Cardiac muscle cell (in vitro differentiated cells and primary cell): ENCODE results near the gene USP32. TPM values are rescaled to one million over a fixed set of nuclear protein-coding genes. Genes with fewer than 3 reads are reported as not detected.

ENCODE experiments used
- DNase-seq, 2 donors: peaks; one replicate each; pipeline versions ENCODE4 v3.0.0 to v3.0.0-alpha.2; 2010 to 2017; ENCODE audit warnings: low read depth in 1 of 2, low spot score in 1 of 2
- H3K27ac ChIP-seq: fragments of 200-600 bp; sonication (generic); 2 replicates; pipeline ENCODE4 v1.5.1; 2016
- H3K27me3 ChIP-seq: fragments of 200-600 bp; sonication (generic); 2 replicates; pipeline ENCODE4 v1.6.0; 2016; ENCODE audit warnings: control low read depth
- H3K36me3 ChIP-seq: fragments of 200-600 bp; sonication (generic); 2 replicates; pipeline ENCODE4 v1.5.1; 2016; ENCODE audit warnings: control low read depth
- H3K4me1 ChIP-seq: fragments of 200-600 bp; sonication (generic); 2 replicates; pipeline ENCODE4 v1.8.1; 2017; ENCODE audit warnings: low read depth, mild to moderate bottlenecking, mixed run types
- H3K4me3 ChIP-seq: fragments of 200-600 bp; sonication (generic); 2 replicates; pipeline ENCODE4 v1.5.1; 2016; ENCODE audit warnings: mild to moderate bottlenecking
- H3K9me3 ChIP-seq: fragments of 200-600 bp; sonication (generic); 2 replicates; pipeline ENCODE4 v1.5.1; 2017; ENCODE audit warnings: low read depth, mild to moderate bottlenecking, control low read depth
- CTCF ChIP-seq: IDR thresholded peaks from 2 replicates; pipeline ENCODE4 v1.5.1; 2012; ENCODE audit warnings: low read depth, mild to moderate bottlenecking, low read length
- polyA plus RNA-seq: library from polyadenylated mRNA; unstranded; fragments of >200 nt; fragmentation: Nextera tagmentation; extraction: Ambion mirVana; gene quantifications from 2 replicates; pipeline ENCODE4 v1.2.1, GENCODE V29; 2016
- total RNA-seq: library from RNA; depleted of rRNA; stranded (reverse); fragments of >200 nt; gene quantifications from 2 replicates; pipeline ENCODE4 v1.2.3, GENCODE V29; 2016

The USP32 gene
- total and polyA plus RNA-seq, 2 experiments from 2014 or later = 19.7 to 32.2 TPM

GRCh38 chr17:60253048-60253447 lies 138.9 kb downstream of the USP32 start:
- no peak for TF ChIP-seq CTCF
- no peaks in the 10 kb centered on the region for H3K9me3 ChIP-seq
- H3K4me3 ChIP-seq = no peak overlapping the region
- no peak overlapping the region for H3K27ac ChIP-seq
- DNase-seq = no peak
- H3K36me3 ChIP-seq = peaks cover 22% of the 10 kb centered on the region
- H3K4me1 ChIP-seq = no peaks in the 10 kb centered on the region
- H3K27me3 ChIP-seq = no peaks in the 10 kb centered on the region

GRCh38 chr17:60252459-60252858 lies 139.5 kb downstream of the USP32 start:
- Histone ChIP-seq H3K4me1 (no peaks in the 10 kb centered on the region), H3K27me3 (no peaks in the 10 kb centered on the region), H3K27ac (no peak overlapping the region), H3K4me3 (no peak overlapping the region), H3K36me3 (peaks cover 22% of the 10 kb centered on the region), H3K9me3 (no peaks in the 10 kb centered on the region)
- no peak for DNase-seq
- no peak for TF ChIP-seq CTCF

GRCh38 chr17:60249290-60249826 lies 142.6 kb downstream of the USP32 start:
- H3K4me3 ChIP-seq = no peak overlapping the region
- DNase-seq = peak in 1 of 2 donors; percentile 40
- no peaks in the 10 kb centered on the region for H3K9me3 ChIP-seq
- no peak for TF ChIP-seq CTCF
- H3K27me3 ChIP-seq = no peaks in the 10 kb centered on the region
- H3K27ac ChIP-seq = peak overlapping the region; percentile 22
- peaks cover 21% of the 10 kb centered on the region for H3K36me3 ChIP-seq
- no peaks in the 10 kb centered on the region for H3K4me1 ChIP-seq

GRCh38 chr17:60248618-60249289 lies 143.2 kb downstream of the USP32 start:
- TF ChIP-seq CTCF = no peak
- Histone ChIP-seq H3K4me3 (no peak overlapping the region), H3K4me1 (no peaks in the 10 kb centered on the region), H3K36me3 (peaks cover 15% of the 10 kb centered on the region), H3K27me3 (no peaks in the 10 kb centered on the region), H3K9me3 (no peaks in the 10 kb centered on the region), H3K27ac (peak overlapping the region; percentile 22)
- no peak for DNase-seq

GRCh38 chr17:60247836-60248461 lies 144.0 kb downstream of the USP32 start:
- Histone ChIP-seq H3K36me3 (peaks cover 14% of the 10 kb centered on the region), H3K27ac (no peak overlapping the region), H3K4me3 (no peak overlapping the region), H3K4me1 (no peaks in the 10 kb centered on the region), H3K9me3 (no peaks in the 10 kb centered on the region), H3K27me3 (no peaks in the 10 kb centered on the region)
- no peak for DNase-seq
- TF ChIP-seq CTCF = no peak
